ENCODE results near the gene CCDC194.

- TF ChIP-seq CTCF (IDR thresholded peaks at IDR 0.05) (no peak), EZH2 (IDR thresholded peaks at IDR 0.05) (no peak)
Measured at GRCh38 chr19:17357078-17357666, 36.8 kb downstream of the CCDC194 start.

Data from neural progenitor cell (in vitro differentiated cells).